Spinal cord (tissue), 10 donors: ENCODE results near the gene FGFR2. TPM values are rescaled to one million over a fixed set of nuclear protein-coding genes. Genes with fewer than 3 reads are reported as not detected.
A peak's percentile ranks its signal among the peaks of the same experiment; 100 is the strongest.
"Not testable (repeated sequence)": the region's sequence is repeated elsewhere in the genome, so short reads cannot be mapped to it uniquely, and the experiment has no call there.

Experiments
- DNase-seq, 6 donors: peaks; one replicate each; pipeline versions ENCODE4 v3.0.0 to v3.0.0-alpha.2; 2013 to 2015; ENCODE audit warnings: low spot score in 6 of 6, low read depth in 4 of 6
- H3K27ac ChIP-seq: one replicate; pipeline ENCODE4 v1.5.1; 2013; ENCODE audit warnings: low read depth, low read length, control low read depth
- H3K27me3 ChIP-seq: one replicate; pipeline ENCODE4 v1.6.1; 2013; ENCODE audit warnings: low read length; ENCODE audit not compliant: control insufficient read depth, insufficient read depth
- H3K36me3 ChIP-seq: one replicate; pipeline ENCODE4 v1.6.1; 2013; ENCODE audit warnings: low read length; ENCODE audit not compliant: control insufficient read depth, insufficient read depth
- H3K4me1 ChIP-seq: one replicate; pipeline ENCODE4 v1.6.1; 2013; ENCODE audit warnings: low read length; ENCODE audit not compliant: control insufficient read depth, insufficient read depth
- H3K4me3 ChIP-seq: one replicate; pipeline ENCODE4 v1.5.1; 2013; ENCODE audit warnings: low read depth, low read length, control low read depth
- H3K9me3 ChIP-seq: one replicate; pipeline ENCODE4 v1.6.1; 2013; ENCODE audit warnings: low read length; ENCODE audit not compliant: control insufficient read depth, insufficient read depth
- WGBS: methylation state at CpG from one replicate; pipeline ENCODE4 v1.1.5; 2013; ENCODE audit warnings: missing lambda C conversion rate; ENCODE audit not compliant: insufficient coverage; 5-methylcytosine and 5-hydroxymethylcytosine counted together
- polyA plus RNA-seq, 2 donors: library from polyadenylated mRNA; unstranded; fragments of 120-200 nt; gene quantifications; one replicate each; pipeline ENCODE4 v1.2.1, GENCODE V29; 2013; ENCODE audit not compliant: insufficient read length in 2 of 2
- total RNA-seq, 2 donors: library from RNA; depleted of rRNA in 1 of 2; stranded (reverse); fragments of 120-200 nt in 1 of 2; fragments of >200 nt in 1 of 2; gene quantifications; one replicate each; pipeline versions ENCODE4 v1.2.3 to v1.2.4, GENCODE V29; 2013 to 2014
- donor health status: healthy.

The FGFR2 gene
- total and polyA plus RNA-seq, 4 donors = 80.7 to 163 (median 102) TPM

DNA sequence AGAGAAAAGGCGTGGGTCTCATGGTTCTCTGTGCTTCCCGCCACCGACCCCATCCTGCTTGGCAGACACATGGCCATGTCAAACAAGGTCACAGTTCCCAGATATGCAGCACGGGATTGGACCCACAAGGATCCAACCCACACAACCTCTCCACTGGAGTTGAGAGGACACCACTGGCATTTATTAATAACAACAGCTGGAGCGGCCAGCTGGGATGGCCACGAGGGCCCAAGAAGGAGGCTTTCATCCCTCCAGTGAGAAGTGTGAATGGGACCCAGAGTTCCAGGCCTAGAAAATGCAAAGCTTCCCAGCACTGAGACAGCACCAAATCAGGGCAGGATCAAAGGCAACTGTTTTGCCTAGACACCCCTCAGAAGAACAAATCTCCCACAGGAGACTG is 31.5 kb downstream of the FGFR2 start:
- Histone ChIP-seq H3K27ac (no peak overlapping the region), H3K9me3 (no peaks in the 10 kb centered on the region), H3K36me3 (peaks cover 3% of the 10 kb centered on the region), H3K27me3 (no peaks in the 10 kb centered on the region), H3K4me3 (no peak overlapping the region), H3K4me1 (peaks cover 11% of the 10 kb centered on the region)
- DNase-seq = no peak
- 87% methylated on average over 6 of the region's 6 CpGs for WGBS

DNA sequence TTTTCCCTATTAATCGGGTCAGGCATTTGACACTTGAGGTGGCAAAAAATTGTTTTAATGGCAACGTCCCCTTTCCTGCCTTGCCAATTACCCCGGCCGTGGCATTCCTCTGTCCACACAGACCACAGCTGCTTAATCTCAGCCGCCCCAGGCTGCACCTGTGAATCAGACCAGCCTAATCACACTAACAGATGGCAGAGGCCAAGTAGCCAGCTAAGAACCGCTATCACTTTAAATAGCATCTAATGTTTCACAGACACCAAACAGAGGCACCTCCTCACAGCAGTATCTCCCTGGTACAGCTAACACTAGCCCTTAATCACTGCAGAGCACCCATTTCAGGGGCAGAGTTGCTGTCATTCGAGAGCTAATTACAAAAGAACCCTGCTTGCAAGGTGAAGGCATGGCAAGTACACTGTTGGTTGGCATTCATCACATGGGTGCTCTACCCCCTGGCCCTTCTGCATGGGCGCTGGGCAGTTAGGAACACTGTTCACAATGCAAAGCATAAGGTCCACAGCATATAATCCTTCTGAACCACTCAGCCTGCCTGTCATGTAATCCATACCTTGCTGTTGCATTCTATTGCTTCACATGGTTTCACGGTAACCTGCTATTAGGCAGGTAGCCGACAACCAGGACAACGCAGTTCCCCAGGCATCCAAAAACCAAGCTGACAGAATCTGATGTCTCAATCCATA is 38.8 kb downstream of the FGFR2 start:
- Histone ChIP-seq H3K36me3 (peaks cover 6% of the 10 kb centered on the region), H3K9me3 (no peaks in the 10 kb centered on the region), H3K4me1 (peaks cover 9% of the 10 kb centered on the region), H3K4me3 (no peak overlapping the region), H3K27ac (no peak overlapping the region), H3K27me3 (no peaks in the 10 kb centered on the region)
- no peak for DNase-seq
- WGBS = 62% methylated on average over 10 of the region's 11 CpGs

DNA sequence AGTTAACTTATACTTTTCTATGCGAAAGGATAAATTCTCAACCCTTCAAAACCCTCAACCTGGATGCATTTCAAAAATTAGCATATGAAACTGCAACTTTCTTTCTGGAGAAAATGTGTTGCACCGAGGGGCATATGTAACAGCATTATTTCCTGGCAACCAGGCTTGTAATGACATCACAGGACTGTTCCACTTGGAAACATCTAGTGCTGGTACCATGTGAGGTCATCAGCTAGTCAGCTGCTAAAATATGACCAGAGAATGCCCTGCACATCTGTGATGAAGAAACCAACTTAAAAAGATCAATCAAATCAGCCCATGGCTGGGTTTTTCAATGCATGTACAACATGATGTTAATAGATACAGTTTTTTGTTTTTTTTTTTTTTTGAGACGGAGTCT is 40.0 kb downstream of the FGFR2 start:
- Histone ChIP-seq H3K27me3 (no peaks in the 10 kb centered on the region), H3K4me1 (peaks cover 15% of the 10 kb centered on the region), H3K27ac (no peak overlapping the region), H3K4me3 (no peak overlapping the region), H3K36me3 (peaks cover 3% of the 10 kb centered on the region), H3K9me3 (no peaks in the 10 kb centered on the region)
- WGBS = 50% methylated on average over 1 of the region's 3 CpGs
- no peak for DNase-seq

DNA sequence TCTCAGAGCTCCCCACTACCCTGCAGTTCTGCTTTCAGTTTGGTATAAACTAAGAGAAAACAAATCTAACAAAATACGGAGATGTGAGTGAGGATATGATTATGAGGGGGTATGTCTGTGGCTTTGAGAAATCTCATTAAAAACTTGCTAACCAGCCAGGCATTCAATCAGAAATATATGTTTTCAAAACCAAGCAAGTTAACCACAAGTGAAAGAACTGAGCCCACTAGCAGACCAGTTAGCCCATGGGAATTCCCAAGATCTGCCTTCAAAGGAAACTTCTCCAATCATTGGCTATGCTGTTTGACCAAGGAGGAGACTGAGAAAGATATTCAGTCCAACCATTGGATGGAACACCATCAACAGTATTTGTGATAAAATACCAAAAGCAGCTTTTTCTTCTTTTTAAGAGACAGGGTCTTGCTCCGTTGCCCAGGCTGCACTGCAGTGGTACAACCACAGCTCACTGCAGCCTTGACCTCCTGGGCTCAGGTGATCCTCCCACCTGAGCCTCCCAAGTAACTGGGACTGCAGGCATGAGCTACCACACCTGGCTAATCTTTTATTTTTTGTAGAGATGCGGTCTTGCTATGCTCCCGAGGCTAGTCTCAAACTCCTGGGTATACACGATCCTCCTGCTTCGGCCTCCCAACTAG is 41.2 kb downstream of the FGFR2 start:
- DNase-seq = no peak
- Histone ChIP-seq H3K4me1 (peaks cover 15% of the 10 kb centered on the region), H3K27me3 (no peaks in the 10 kb centered on the region), H3K4me3 (no peak overlapping the region), H3K27ac (no peak overlapping the region), H3K9me3 (no peaks in the 10 kb centered on the region), H3K36me3 (peaks cover 3% of the 10 kb centered on the region)
- 100% methylated on average over 1 of the region's 6 CpGs for WGBS

- Histone ChIP-seq H3K9me3 (no peaks in the 10 kb centered on the region), H3K4me3 (no peak overlapping the region), H3K27ac (no peak overlapping the region), H3K4me1 (peaks cover 15% of the 10 kb centered on the region), H3K36me3 (peaks cover 3% of the 10 kb centered on the region), H3K27me3 (no peaks in the 10 kb centered on the region)
- DNase-seq = no peak
- WGBS = 68% methylated on average over 3 of the region's 7 CpGs
Observed at GRCh38 chr10:121556455-121556854, 41.8 kb downstream of the FGFR2 start.

DNA sequence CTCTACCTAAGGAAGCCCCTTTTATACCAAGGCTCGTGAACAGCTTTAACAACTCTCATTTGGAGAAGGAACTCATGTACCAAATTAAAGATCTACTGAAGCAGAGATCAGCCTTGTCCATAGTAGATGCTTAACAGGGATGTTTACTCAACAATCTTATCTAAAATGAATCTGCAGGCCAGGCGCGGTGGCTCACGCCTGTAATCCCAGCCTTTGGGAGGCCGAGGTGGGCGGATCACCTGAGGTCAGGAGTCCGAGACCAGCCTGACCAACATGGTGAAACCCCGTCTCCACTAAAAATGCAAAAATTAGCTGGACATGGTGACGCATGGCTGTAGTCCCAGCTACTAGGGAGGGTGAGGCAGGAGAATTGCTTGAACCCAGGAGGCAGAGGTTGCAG is 43.3 kb downstream of the FGFR2 start:
- DNase-seq, H3K4me3 ChIP-seq, H3K9me3 ChIP-seq, H3K27me3 ChIP-seq, H3K27ac ChIP-seq: not testable (repeated sequence)
- Histone ChIP-seq H3K4me1 (peaks cover 15% of the 10 kb centered on the region), H3K36me3 (peaks cover 14% of the 10 kb centered on the region)
- 95% methylated on average over 4 of the region's 9 CpGs for WGBS

DNA sequence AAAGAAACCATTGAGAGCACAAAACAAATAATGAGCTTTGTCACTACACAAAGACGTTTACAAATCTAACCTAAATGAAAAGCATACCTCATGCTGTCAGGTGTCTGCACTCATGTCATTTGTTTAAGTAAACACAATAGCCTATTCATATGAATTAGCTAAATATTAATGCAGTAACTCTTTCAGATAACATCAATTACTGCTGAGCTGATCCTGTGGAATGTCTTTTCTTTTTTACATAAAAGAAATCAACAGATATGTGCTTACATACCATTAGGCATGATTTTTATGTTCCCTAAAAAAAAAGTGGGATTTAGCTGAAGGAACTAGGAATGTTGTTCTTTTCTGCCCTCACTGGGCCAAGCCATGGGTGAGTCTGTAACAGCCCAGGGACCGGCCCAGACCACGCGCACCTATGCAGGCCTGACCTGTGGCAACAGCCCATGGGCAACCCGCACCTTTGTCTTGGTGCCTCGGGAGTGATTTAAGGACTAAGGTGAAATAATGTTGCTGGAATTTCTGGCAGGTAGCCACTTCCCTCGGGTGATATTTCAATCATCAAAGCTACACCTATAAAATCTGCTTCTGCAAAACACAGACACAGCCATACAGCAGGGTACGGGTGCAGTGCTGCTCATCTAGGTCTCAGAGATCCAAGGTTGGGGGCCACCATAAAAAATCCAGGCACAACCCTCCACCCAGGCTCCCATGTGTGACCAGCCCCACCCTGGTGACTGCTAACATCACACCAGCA is 44.6 kb downstream of the FGFR2 start:
- Histone ChIP-seq H3K36me3 (peaks cover 18% of the 10 kb centered on the region), H3K27me3 (no peaks in the 10 kb centered on the region), H3K4me3 (no peak overlapping the region), H3K4me1 (peaks cover 9% of the 10 kb centered on the region), H3K9me3 (no peaks in the 10 kb centered on the region), H3K27ac (no peak overlapping the region)
- peak in 1 of 6 donors; percentile 51 for DNase-seq
- 69% methylated on average over 3 of the region's 8 CpGs for WGBS

- H3K4me1 ChIP-seq = peaks cover 9% of the 10 kb centered on the region
- no peaks in the 10 kb centered on the region for H3K27me3 ChIP-seq
- no peaks in the 10 kb centered on the region for H3K9me3 ChIP-seq
- H3K4me3 ChIP-seq = no peak overlapping the region
- H3K27ac ChIP-seq = no peak overlapping the region
- DNase-seq = no peak
- H3K36me3 ChIP-seq = peaks cover 18% of the 10 kb centered on the region
- 76% methylated on average over 2 of the region's 4 CpGs for WGBS
Observed at GRCh38 chr10:121552746-121553145, 45.5 kb downstream of the FGFR2 start.

DNA sequence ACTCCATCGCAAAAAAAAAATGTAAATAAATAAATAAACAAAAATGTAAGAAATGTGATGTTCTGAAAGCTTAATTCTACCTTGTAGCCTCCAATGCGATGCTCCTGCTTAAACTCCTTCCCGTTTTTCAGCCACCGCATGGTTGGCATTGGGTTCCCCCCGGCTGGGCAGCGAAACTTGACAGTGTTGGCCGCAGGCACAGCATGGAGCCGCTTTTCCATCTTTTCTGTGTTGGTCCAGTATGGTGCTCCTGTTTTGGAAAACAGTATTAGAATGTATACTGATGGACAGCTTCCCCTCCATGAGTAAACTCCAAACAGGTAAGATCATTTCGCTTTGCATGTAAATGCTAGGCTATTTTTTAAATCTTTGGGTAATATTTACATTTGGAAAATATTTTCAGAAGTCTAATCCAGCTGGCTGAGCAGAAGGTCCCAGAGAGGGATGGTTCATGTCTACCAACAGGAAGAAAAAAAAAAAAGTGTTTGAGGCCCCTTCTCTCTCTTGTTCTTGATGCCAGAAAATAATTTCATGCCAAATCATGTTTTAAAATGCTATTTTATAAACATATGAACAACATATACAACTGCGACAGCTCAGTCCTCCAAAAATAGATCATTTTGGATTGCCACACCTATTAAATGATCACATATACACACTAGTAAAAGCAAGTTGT is 46.9 kb downstream of the FGFR2 start:
- no peak for DNase-seq
- peaks cover 22% of the 10 kb centered on the region for H3K36me3 ChIP-seq
- WGBS = 99% methylated on average over 6 of the region's 10 CpGs
- H3K9me3 ChIP-seq = no peaks in the 10 kb centered on the region
- no peaks in the 10 kb centered on the region for H3K27me3 ChIP-seq
- H3K4me3 ChIP-seq = no peak overlapping the region
- peaks cover 7% of the 10 kb centered on the region for H3K4me1 ChIP-seq
- no peak overlapping the region for H3K27ac ChIP-seq
